ENCODE results near the gene KIAA1328. TPM values are rescaled to one million over a fixed set of nuclear protein-coding genes. Genes with fewer than 3 reads are reported as not detected.

KIAA1328 gene
- total and polyA plus RNA-seq, 4 experiments from 2014 or later = 6.9 to 15.7 (median 12.8) TPM

- no peaks in the 10 kb centered on the region for H3K9me3 ChIP-seq (ENCODE audit: control insufficient read depth in 1 of 2, low read length in 2 of 2)
- POLR2A ChIA-PET (ENCODE audit: partially characterized antibody) = no interaction called here
- no peak overlapping the region for H3K27ac ChIP-seq (ENCODE audit: low read depth, low read length)
- intact Hi-C loops (cut with micrococcal nuclease) = no loop called here
- no peaks in the 10 kb centered on the region for H3K36me3 ChIP-seq (ENCODE audit: insufficient read depth, low read length)
- Mint-ChIP-seq H3K27ac (no peak overlapping the region), H3K9me3 (peaks cover 0 to 9% (median 4%) of the 10 kb centered on the region in 8 donors), H3K4me3 (no peak overlapping the region), H3K27me3 (peaks cover 13 to 21% of the 10 kb centered on the region in 2 donors), H3K4me1 (peaks cover 0 to 2% (median 0%) of the 10 kb centered on the region in 4 donors), H3K36me3 (no peaks in the 10 kb centered on the region)
- H3K27me3 ChIP-seq (ENCODE audit: insufficient read depth, low read length) = no peaks in the 10 kb centered on the region
- H3K4me1 ChIP-seq (ENCODE audit: insufficient read depth, low read length) = no peaks in the 10 kb centered on the region
- CTCF ChIA-PET (ENCODE audit: partially characterized antibody) = no interaction called here
- no peak overlapping the region for H3K4me3 ChIP-seq (ENCODE audit: low read length in 2 of 2)
- no peak for DNase-seq
Measured at GRCh38 chr18:37272841-37273240, 443.9 kb downstream of the KIAA1328 start.

GRCh38 chr18:37274309-37275236, 445.6 kb downstream of the KIAA1328 start:
- H3K36me3 Mint-ChIP-seq = no peaks in the 10 kb centered on the region
- DNase-seq = no peak
- intact Hi-C loops (cut with micrococcal nuclease) = no loop called here
- no peaks in the 10 kb centered on the region for H3K36me3 ChIP-seq (ENCODE audit: insufficient read depth, low read length)
- H3K9me3 ChIP-seq (ENCODE audit: control insufficient read depth in 1 of 2, low read length in 2 of 2) = no peaks in the 10 kb centered on the region
- H3K4me3 ChIP-seq (ENCODE audit: low read length in 2 of 2) = no peak overlapping the region
- H3K27ac ChIP-seq (ENCODE audit: low read depth, low read length) = no peak overlapping the region
- ChIA-PET POLR2A (ENCODE audit: partially characterized antibody) (no interaction called here), CTCF (ENCODE audit: partially characterized antibody) (no interaction called here)
- peaks cover 0 to 2% (median 0%) of the 10 kb centered on the region in 4 donors for H3K4me1 Mint-ChIP-seq
- peaks cover 16 to 21% of the 10 kb centered on the region in 2 donors for H3K27me3 Mint-ChIP-seq
- H3K9me3 Mint-ChIP-seq = peaks cover 0 to 9% (median 4%) of the 10 kb centered on the region in 8 donors
- no peak overlapping the region for H3K4me3 Mint-ChIP-seq
- no peaks in the 10 kb centered on the region for H3K27me3 ChIP-seq (ENCODE audit: insufficient read depth, low read length)
- no peak overlapping the region for H3K27ac Mint-ChIP-seq
- H3K4me1 ChIP-seq (ENCODE audit: insufficient read depth, low read length) = no peaks in the 10 kb centered on the region

GRCh38 chr18:37275237-37275741, 446.4 kb downstream of the KIAA1328 start:
- no peaks in the 10 kb centered on the region for H3K36me3 Mint-ChIP-seq

GRCh38 chr18:37276111-37276890, 447.4 kb downstream of the KIAA1328 start:
- intact Hi-C loops (cut with micrococcal nuclease) = no loop called here
- no peaks in the 10 kb centered on the region for H3K9me3 ChIP-seq (ENCODE audit: control insufficient read depth in 1 of 2, low read length in 2 of 2)
- Mint-ChIP-seq H3K36me3 (no peaks in the 10 kb centered on the region), H3K4me3 (no peak overlapping the region), H3K27ac (no peak overlapping the region), H3K9me3 (peaks cover 0 to 9% (median 4%) of the 10 kb centered on the region in 8 donors), H3K27me3 (peaks cover 20 to 23% of the 10 kb centered on the region in 2 donors), H3K4me1 (peaks cover 0 to 2% (median 0%) of the 10 kb centered on the region in 4 donors)
- H3K27ac ChIP-seq (ENCODE audit: low read depth, low read length) = no peak overlapping the region
- no peak for DNase-seq
- no peaks in the 10 kb centered on the region for H3K27me3 ChIP-seq (ENCODE audit: insufficient read depth, low read length)
- H3K36me3 ChIP-seq (ENCODE audit: insufficient read depth, low read length) = no peaks in the 10 kb centered on the region
- ChIA-PET CTCF (ENCODE audit: partially characterized antibody) (no interaction called here), POLR2A (ENCODE audit: partially characterized antibody) (no interaction called here)
- no peak overlapping the region for H3K4me3 ChIP-seq (ENCODE audit: low read length in 2 of 2)
- no peaks in the 10 kb centered on the region for H3K4me1 ChIP-seq (ENCODE audit: insufficient read depth, low read length)

More at GRCh38 chr18:37275237-37275741, 446.4 kb downstream of the KIAA1328 start:
- Mint-ChIP-seq H3K9me3 (peaks cover 0 to 9% (median 4%) of the 10 kb centered on the region in 8 donors), H3K4me3 (peak overlapping the region in 2 of 8 donors; percentile 50 to 57), H3K27ac (no peak overlapping the region), H3K4me1 (peaks cover 0 to 2% (median 0%) of the 10 kb centered on the region in 4 donors), H3K27me3 (peaks cover 19 to 22% of the 10 kb centered on the region in 2 donors)
- Histone ChIP-seq H3K9me3 (ENCODE audit: control insufficient read depth in 1 of 2, low read length in 2 of 2) (no peaks in the 10 kb centered on the region), H3K27me3 (ENCODE audit: insufficient read depth, low read length) (no peaks in the 10 kb centered on the region), H3K27ac (ENCODE audit: low read depth, low read length) (no peak overlapping the region), H3K36me3 (ENCODE audit: insufficient read depth, low read length) (no peaks in the 10 kb centered on the region), H3K4me1 (ENCODE audit: insufficient read depth, low read length) (no peaks in the 10 kb centered on the region), H3K4me3 (ENCODE audit: low read length in 2 of 2) (no peak overlapping the region)
- intact Hi-C loops (cut with micrococcal nuclease) = no loop called here
- DNase-seq = no peak
- POLR2A ChIA-PET (ENCODE audit: partially characterized antibody) = no interaction called here
- CTCF ChIA-PET (ENCODE audit: partially characterized antibody) = no interaction called here

- Histone ChIP-seq H3K27me3 (ENCODE audit: insufficient read depth, low read length) (no peaks in the 10 kb centered on the region), H3K4me3 (ENCODE audit: low read length in 2 of 2) (no peak overlapping the region), H3K4me1 (ENCODE audit: insufficient read depth, low read length) (no peaks in the 10 kb centered on the region), H3K9me3 (ENCODE audit: control insufficient read depth in 1 of 2, low read length in 2 of 2) (no peaks in the 10 kb centered on the region), H3K27ac (ENCODE audit: low read depth, low read length) (no peak overlapping the region), H3K36me3 (ENCODE audit: insufficient read depth, low read length) (no peaks in the 10 kb centered on the region)
- H3K27me3 Mint-ChIP-seq = peaks cover 17 to 20% of the 10 kb centered on the region in 2 donors
- H3K36me3 Mint-ChIP-seq = no peaks in the 10 kb centered on the region
- ChIA-PET POLR2A (ENCODE audit: partially characterized antibody) (no interaction called here), CTCF (ENCODE audit: partially characterized antibody) (no interaction called here)
- peaks cover 0 to 2% (median 0%) of the 10 kb centered on the region in 4 donors for H3K4me1 Mint-ChIP-seq
- no peak overlapping the region for H3K4me3 Mint-ChIP-seq
- DNase-seq = no peak
- intact Hi-C loops (cut with micrococcal nuclease) = no loop called here
- H3K27ac Mint-ChIP-seq = no peak overlapping the region
- peaks cover 0 to 5% (median 4%) of the 10 kb centered on the region in 8 donors for H3K9me3 Mint-ChIP-seq
Measured at GRCh38 chr18:37277804-37278203, 448.9 kb downstream of the KIAA1328 start.

Other genes starting within 250 kb of the KIAA1328 start
- gene TPGS2, start 125 bp upstream of the KIAA1328 start, total RNA-seq = 10 to 100 TPM; 51.6 to 54.7 TPM
- gene TPGS2, start 125 bp upstream of the KIAA1328 start, polyA plus RNA-seq = 10 to 100 TPM; 69.5 to 75.3 TPM